Cardiac fibroblast (primary cell): Measurements from ENCODE around the gene UBE2K.

Source experiments
- DNase-seq, 2 donors: peaks; one replicate each; pipeline versions ENCODE4 v3.0.0 to v3.0.0-alpha.2; 2010; ENCODE audit warnings: low read depth in 2 of 2
- H3K4me3 ChIP-seq, 2 donors: replicated peaks in 1 of 2; 1 replicate in 1 of 2; 2 replicates in 1 of 2; pipeline ENCODE4 v1.5.1; 2011; ENCODE audit warnings: low read depth in 2 of 2, low read length in 2 of 2, mild to moderate bottlenecking in 2 of 2, moderate library complexity in 1 of 2
- TF ChIP-seq, protein P1 (sequence below): IDR thresholded peaks from one replicate; pipeline ENCODE4 v1.5.1; 2011; ENCODE audit warnings: low read depth, mild to moderate bottlenecking, low read length, inconsistent platforms

Gene UBE2K

DNA sequence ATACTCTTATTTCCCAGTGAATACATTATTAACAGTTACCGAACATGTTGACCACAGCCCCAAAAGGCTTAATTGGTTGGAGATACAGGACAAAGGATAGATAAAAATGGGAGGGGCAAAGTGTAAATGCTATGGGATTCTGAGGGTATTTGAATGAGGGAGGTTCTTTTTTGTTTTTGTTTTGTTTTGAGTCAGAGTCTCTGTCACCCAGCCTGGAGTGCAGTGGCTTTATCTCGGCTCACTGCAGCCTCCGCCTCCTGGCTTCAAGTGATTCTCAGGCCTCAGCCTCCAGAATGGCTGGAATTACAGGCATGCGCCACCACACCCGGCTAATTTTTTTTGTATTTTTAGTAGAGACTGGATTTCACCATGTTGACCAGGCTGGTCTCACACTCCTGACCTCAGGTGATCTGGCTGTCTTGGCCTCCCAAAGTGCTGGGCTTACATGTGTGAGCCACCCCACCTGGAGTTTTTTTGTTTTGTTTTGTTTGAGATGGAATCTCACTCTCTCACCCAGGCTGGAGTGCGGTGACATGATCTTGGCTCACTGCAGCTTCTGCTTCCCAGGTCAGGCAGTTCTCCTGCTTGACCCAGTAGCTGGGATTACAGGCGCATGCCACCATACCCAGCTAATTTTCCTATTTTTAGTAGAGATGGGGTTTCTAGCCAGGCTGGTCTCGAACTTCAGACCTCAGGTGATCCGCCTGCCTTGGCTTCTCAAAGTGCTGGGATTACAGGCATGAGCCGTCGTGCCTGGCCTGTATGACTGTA, 9.0 kb downstream of the UBE2K start:
- peak; percentile 51 to 69 for DNase-seq
- TF ChIP-seq, protein P1, sequence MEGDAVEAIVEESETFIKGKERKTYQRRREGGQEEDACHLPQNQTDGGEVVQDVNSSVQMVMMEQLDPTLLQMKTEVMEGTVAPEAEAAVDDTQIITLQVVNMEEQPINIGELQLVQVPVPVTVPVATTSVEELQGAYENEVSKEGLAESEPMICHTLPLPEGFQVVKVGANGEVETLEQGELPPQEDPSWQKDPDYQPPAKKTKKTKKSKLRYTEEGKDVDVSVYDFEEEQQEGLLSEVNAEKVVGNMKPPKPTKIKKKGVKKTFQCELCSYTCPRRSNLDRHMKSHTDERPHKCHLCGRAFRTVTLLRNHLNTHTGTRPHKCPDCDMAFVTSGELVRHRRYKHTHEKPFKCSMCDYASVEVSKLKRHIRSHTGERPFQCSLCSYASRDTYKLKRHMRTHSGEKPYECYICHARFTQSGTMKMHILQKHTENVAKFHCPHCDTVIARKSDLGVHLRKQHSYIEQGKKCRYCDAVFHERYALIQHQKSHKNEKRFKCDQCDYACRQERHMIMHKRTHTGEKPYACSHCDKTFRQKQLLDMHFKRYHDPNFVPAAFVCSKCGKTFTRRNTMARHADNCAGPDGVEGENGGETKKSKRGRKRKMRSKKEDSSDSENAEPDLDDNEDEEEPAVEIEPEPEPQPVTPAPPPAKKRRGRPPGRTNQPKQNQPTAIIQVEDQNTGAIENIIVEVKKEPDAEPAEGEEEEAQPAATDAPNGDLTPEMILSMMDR: no peak
- no peak overlapping the region for H3K4me3 ChIP-seq

DNA sequence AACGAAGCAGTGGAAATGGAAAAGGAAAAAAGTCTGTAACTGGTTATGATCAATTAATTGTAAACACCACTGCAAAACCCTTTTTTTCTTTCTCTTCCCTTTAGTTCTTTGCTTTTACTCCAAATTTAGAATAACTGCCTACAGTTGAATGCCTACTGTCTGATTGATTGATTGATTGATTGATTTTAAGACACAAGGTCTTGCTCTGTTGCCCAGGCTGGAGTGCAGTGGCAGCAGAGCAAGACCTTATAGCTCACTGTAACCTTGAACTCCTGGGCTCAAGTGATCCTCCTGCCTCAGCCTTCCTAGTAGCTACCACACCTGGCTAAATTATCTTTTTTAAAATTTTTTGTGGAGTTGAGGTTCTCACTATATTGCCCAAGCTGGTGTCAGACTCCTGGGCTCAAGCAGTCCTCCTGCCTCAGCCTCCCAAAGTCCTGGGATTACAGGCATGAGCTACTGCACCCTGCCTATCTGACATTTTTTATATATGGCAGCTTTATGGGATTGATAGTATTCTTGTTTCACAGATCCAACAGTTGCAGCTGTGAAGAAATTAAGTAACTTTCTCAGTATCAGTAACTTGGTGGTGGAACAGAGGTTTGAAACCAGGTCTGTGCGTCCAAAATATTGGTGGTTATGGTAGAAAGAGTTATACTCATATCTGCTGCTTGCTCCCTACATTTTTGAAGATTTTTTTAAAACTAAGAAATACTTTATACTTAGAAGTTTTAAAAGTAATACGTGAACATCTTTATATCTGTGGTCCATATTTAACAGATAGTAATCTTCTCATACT, 12.4 kb downstream of the UBE2K start:
- H3K4me3 ChIP-seq: no peak overlapping the region
- TF ChIP-seq, protein P1: no peak
- no peak for DNase-seq

DNA sequence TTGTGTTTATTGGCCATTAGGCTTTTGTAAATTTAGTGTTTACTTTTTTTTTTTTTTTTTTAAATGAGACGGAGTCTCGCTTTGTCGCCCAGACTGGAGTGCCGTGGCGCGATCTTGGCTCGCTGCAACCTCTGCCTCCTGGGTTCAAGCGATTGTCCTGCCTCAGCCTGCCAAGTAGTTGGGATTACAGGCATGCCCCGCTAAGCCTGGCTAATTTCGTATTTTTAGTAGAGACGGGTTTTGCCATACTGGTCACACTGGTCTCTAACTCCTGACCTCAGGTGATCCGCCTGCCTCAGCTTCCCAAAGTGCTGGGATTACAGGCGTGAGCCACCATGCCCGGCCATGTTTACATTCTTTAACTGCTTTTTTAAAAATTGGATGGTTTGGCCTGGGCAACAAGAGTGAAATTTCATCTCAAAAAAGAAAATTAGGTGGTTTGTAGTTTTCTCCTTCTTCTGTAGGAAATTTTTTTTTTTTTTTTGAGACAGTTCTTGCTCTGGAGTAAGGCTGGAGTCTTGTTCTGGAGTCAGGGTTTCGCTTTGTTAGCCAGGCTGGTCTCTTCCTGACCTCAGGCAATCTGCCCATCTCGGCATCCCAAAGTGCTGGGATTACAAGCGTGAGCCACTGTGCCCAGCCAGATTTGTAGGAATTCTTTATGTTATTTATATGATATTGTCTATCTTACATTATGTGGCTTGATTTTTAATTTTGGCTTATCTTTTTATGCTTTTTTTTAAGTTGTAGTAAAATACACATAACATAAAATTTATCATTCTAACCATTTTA, 15.1 kb downstream of the UBE2K start:
- TF ChIP-seq, protein P1: no peak
- no peak for DNase-seq

DNA sequence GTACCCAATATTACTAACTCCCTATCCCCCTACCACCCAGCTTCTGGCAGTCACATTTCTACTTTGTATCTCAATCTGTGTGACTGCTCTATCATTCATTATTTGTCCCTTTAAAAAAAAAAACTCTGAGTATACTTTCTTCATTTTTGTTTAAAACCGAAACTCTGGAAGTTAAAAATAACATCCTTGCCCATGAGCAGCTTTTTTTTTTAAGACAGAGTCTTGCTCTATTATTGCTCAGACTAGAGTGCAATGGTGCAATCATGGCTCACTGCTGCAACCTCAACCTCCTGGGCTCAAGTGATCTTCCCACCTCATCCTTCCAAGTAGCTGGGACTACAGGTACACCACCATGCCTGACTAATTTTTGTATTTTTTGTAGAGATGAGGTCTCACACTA, 15.8 kb downstream of the UBE2K start:
- H3K4me3 ChIP-seq: no peak overlapping the region
- TF ChIP-seq, protein P1: no peak
- peak; percentile 46 to 74 for DNase-seq

More for the DNA sequence above, 15.1 kb downstream of the UBE2K start:
- H3K4me3 ChIP-seq: no peak overlapping the region

DNA sequence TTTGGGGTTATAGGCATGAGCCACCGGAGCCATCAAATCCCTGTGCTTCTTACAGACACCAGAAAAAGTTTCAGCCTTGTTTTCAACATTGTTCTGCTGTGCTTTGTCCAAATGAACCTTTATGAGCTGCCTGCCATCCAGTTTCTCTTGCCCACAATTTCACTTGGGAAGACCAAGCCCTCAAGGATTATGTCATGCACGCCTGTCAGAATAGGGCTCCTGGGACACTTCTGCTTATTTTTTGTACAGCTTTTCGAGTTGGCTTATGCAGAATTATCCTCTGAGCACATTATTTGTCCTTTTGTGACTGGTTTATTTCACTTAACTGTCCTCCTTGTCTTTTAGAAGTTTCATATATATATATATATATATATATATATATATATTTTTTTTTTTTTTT, 16.2 kb downstream of the UBE2K start:
- TF ChIP-seq, protein P1: no peak
- H3K4me3 ChIP-seq: no peak overlapping the region
- DNase-seq: peak in 1 of 2 donors; percentile 20

DNA sequence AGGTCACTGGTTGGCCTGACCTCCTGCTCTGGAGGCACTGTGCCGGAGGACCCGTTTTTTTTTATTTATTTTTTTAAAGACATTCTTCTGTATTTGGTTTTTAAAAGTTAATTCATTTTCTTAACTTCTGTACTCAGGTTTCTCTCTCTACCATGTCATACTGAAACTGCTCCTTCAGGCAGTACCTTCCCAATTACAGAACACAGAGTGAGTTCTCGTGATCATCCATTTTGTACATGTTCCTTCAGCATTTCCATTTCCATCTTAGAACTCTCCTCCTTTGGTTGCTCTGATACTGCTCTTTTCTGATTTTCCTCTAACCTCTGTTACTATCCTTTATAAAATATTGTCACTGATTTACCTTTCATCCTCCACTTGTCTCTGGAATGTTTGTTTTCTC, 17.9 kb downstream of the UBE2K start:
- TF ChIP-seq, protein P1: no peak
- DNase-seq: no peak
- H3K4me3 ChIP-seq: no peak overlapping the region
